ENCODE results near the gene CD300A.

The CD300A gene

GRCh38 chr17:74455025-74455545 lies 11.3 kb upstream of the CD300A start:
- TF ChIP-seq GATA3 (IDR thresholded peaks at IDR 0.05; ENCODE audit: low read depth, low read length), result no peak
- no peak for TF ChIP-seq GATA2 (IDR thresholded peaks at IDR 0.05; ENCODE audit: low read depth, low read length)

GRCh38 chr17:74455821-74456220 lies 10.6 kb upstream of the CD300A start:
- no peak for TF ChIP-seq GATA3 (IDR thresholded peaks at IDR 0.05; ENCODE audit: low read depth, low read length)
- no peak for TF ChIP-seq GATA2 (IDR thresholded peaks at IDR 0.05; ENCODE audit: low read depth, low read length)

- TF ChIP-seq GATA3 (IDR thresholded peaks at IDR 0.05; ENCODE audit: low read depth, low read length) (no peak), GATA2 (IDR thresholded peaks at IDR 0.05; ENCODE audit: low read depth, low read length) (no peak)
Measured at GRCh38 chr17:74457146-74457819, 9.2 kb upstream of the CD300A start.

- TF ChIP-seq GATA2 (IDR thresholded peaks at IDR 0.05; ENCODE audit: low read depth, low read length) (no peak), GATA3 (IDR thresholded peaks at IDR 0.05; ENCODE audit: low read depth, low read length) (no peak)
Measured at GRCh38 chr17:74457820-74458166, 8.6 kb upstream of the CD300A start.

- no peak for TF ChIP-seq GATA3 (IDR thresholded peaks at IDR 0.05; ENCODE audit: low read depth, low read length)
Measured at GRCh38 chr17:74458835-74459234, 7.6 kb upstream of the CD300A start.

- TF ChIP-seq GATA2 (IDR thresholded peaks at IDR 0.05; ENCODE audit: low read depth, low read length) (no peak), GATA3 (IDR thresholded peaks at IDR 0.05; ENCODE audit: low read depth, low read length) (no peak)
Measured at GRCh38 chr17:74459622-74460021, 6.8 kb upstream of the CD300A start.

GRCh38 chr17:74460241-74460640 lies 6.2 kb upstream of the CD300A start:
- TF ChIP-seq GATA2 (IDR thresholded peaks at IDR 0.05; ENCODE audit: low read depth, low read length) (no peak), GATA3 (IDR thresholded peaks at IDR 0.05; ENCODE audit: low read depth, low read length) (no peak)

GRCh38 chr17:74460996-74461395 lies 5.4 kb upstream of the CD300A start:
- TF ChIP-seq GATA2 (IDR thresholded peaks at IDR 0.05; ENCODE audit: low read depth, low read length) (no peak), GATA3 (IDR thresholded peaks at IDR 0.05; ENCODE audit: low read depth, low read length) (no peak)

- TF ChIP-seq GATA2 (IDR thresholded peaks at IDR 0.05; ENCODE audit: low read depth, low read length), result no peak
- TF ChIP-seq GATA3 (IDR thresholded peaks at IDR 0.05; ENCODE audit: low read depth, low read length), result no peak
Measured at GRCh38 chr17:74461611-74462010, 4.8 kb upstream of the CD300A start.

- no peak for TF ChIP-seq GATA3 (IDR thresholded peaks at IDR 0.05; ENCODE audit: low read depth, low read length)
- TF ChIP-seq GATA2 (IDR thresholded peaks at IDR 0.05; ENCODE audit: low read depth, low read length), result no peak
Measured at GRCh38 chr17:74464730-74465377, 1.6 kb upstream of the CD300A start.

GRCh38 chr17:74465378-74466110 lies 890 bp upstream of the CD300A start:
- TF ChIP-seq GATA3 (IDR thresholded peaks at IDR 0.05; ENCODE audit: low read depth, low read length), result no peak
- TF ChIP-seq GATA2 (IDR thresholded peaks at IDR 0.05; ENCODE audit: low read depth, low read length), result no peak

- no peak for TF ChIP-seq GATA3 (IDR thresholded peaks at IDR 0.05; ENCODE audit: low read depth, low read length)
- no peak for TF ChIP-seq GATA2 (IDR thresholded peaks at IDR 0.05; ENCODE audit: low read depth, low read length)
Measured at GRCh38 chr17:74466828-74467184, 372 bp downstream of the CD300A start.

GRCh38 chr17:74467221-74467951 lies 952 bp downstream of the CD300A start:
- TF ChIP-seq GATA3 (IDR thresholded peaks at IDR 0.05; ENCODE audit: low read depth, low read length), result no peak
- no peak for TF ChIP-seq GATA2 (IDR thresholded peaks at IDR 0.05; ENCODE audit: low read depth, low read length)

- TF ChIP-seq GATA3 (IDR thresholded peaks at IDR 0.05; ENCODE audit: low read depth, low read length) (no peak), GATA2 (IDR thresholded peaks at IDR 0.05; ENCODE audit: low read depth, low read length) (no peak)
Measured at GRCh38 chr17:74471341-74471740, 4.9 kb downstream of the CD300A start.
